HFFc6 (cell line): ENCODE results near the gene ABHD17C. TPM values are rescaled to one million over a fixed set of nuclear protein-coding genes. Genes with fewer than 3 reads are reported as not detected.

Experiments used
- DNase-seq: peaks from one replicate; pipeline ENCODE4 v3.0.0-alpha.2; 2018
- H3K27ac Mint-ChIP-seq: 2 replicates; pipeline ENCODE4 v1.8.0; 2020; ENCODE audit warnings: mild to moderate bottlenecking, mixed read lengths
- H3K27me3 Mint-ChIP-seq: 2 replicates; pipeline ENCODE4 v1.8.0; 2021; ENCODE audit warnings: mild to moderate bottlenecking, moderate library complexity, mixed read lengths; ENCODE audit not compliant: insufficient read depth
- H3K36me3 Mint-ChIP-seq: 2 replicates; pipeline ENCODE4 v1.8.0; 2021; ENCODE audit warnings: low read depth, mixed read lengths
- H3K4me1 Mint-ChIP-seq: 2 replicates; pipeline ENCODE4 v1.8.0; 2020; ENCODE audit warnings: low read depth, mixed read lengths
- H3K4me3 Mint-ChIP-seq: 2 replicates; pipeline ENCODE4 v1.8.0; 2020; ENCODE audit warnings: mild to moderate bottlenecking, moderate library complexity, mixed read lengths
- H3K9me3 Mint-ChIP-seq: 2 replicates; pipeline ENCODE4 v1.8.0; 2020; ENCODE audit warnings: mild to moderate bottlenecking, mixed read lengths
- total RNA-seq, 6 experiments: library from RNA; stranded (reverse); fragmentation: NEBNext Ultra II Directional; extraction: Animal tissue kit (Norgen Biotek cat#: 25700); gene quantifications; 2 replicates in 1 of 6; 3 replicates in 5 of 6; pipeline ENCODE4 v1.2.3, GENCODE V29; 2021
- TF ChIP-seq, protein P1 (sequence below): fragments of 200-600 bp; sonication (generic); IDR thresholded peaks from 2 replicates; pipeline ENCODE4 v1.5.0; 2021; ENCODE audit warnings: antibody characterized with exemption, mild to moderate bottlenecking

Gene ABHD17C
- total RNA-seq, 6 experiments from 2014 or later, result 8.5 to 21.4 (median 15.9) TPM

DNA sequence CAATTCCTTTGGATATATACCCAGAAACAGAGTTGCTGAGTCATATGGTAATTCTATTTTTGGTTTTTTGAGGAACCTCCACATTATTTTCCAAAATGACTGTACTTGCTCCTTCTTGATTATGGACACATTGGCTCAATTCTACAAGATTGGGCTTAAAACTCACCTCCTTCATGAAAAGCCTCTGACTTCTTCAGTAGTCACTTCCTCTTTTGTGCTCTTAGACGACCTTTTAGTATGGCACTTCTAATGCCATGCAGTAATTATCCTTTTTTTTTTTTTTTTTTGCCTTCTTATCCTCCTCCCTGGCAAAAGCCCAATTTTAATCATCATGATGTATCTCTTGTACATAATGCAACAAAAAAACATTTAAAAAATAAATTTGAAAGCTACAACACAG lies 33.0 kb upstream of the ABHD17C start:
- Mint-ChIP-seq H3K27me3 (peaks cover 2% of the 10 kb centered on the region), H3K4me3 (no peak overlapping the region)
- no peak for DNase-seq

DNA sequence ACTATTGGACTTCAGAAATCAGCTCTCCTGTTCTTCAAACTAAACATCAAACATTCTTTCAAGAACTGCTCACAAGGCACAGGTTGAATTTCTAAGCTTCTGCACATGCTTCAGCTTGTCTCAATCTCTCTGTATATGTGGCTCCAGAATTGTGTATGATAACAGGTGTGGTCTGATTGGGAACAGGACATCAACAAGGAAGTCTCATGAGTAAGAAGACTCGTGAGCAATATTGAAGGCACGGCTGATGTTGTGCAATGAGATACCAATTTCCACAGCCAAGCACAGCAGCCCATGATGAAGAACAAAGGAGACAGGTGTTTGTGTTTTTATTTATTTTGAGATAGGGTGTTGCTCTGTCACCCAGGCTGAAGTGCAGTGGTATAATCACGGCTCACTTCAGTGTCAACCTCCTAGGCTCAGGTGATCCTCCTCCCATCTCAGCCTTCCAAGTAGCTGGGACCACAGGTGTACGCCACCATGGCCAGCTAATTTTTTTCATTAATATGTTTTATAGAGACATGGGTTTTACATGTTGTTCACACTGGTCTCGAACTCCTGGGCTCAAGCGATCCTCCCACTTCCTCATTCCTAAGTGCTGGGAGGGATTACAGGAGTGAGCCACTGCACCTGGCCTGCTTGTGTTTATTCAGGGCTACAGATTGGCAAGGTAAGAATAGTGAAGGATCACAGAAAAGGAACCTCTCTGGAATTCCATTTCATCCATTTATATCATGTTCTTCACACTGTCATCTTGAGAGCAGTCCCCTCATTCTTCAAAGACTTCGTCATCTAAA lies 32.2 kb upstream of the ABHD17C start:
- H3K4me1 Mint-ChIP-seq, result peaks cover 21% of the 10 kb centered on the region
- no peaks in the 10 kb centered on the region for H3K36me3 Mint-ChIP-seq
- TF ChIP-seq, protein P1, sequence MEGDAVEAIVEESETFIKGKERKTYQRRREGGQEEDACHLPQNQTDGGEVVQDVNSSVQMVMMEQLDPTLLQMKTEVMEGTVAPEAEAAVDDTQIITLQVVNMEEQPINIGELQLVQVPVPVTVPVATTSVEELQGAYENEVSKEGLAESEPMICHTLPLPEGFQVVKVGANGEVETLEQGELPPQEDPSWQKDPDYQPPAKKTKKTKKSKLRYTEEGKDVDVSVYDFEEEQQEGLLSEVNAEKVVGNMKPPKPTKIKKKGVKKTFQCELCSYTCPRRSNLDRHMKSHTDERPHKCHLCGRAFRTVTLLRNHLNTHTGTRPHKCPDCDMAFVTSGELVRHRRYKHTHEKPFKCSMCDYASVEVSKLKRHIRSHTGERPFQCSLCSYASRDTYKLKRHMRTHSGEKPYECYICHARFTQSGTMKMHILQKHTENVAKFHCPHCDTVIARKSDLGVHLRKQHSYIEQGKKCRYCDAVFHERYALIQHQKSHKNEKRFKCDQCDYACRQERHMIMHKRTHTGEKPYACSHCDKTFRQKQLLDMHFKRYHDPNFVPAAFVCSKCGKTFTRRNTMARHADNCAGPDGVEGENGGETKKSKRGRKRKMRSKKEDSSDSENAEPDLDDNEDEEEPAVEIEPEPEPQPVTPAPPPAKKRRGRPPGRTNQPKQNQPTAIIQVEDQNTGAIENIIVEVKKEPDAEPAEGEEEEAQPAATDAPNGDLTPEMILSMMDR, result no peak
- peaks cover 2% of the 10 kb centered on the region; the same call in 1 of the 2 replicates for H3K27me3 Mint-ChIP-seq
- H3K4me3 Mint-ChIP-seq, result no peak overlapping the region
- H3K9me3 Mint-ChIP-seq, result no peaks in the 10 kb centered on the region
- H3K27ac Mint-ChIP-seq, result no peak overlapping the region
- no peak for DNase-seq

More for the DNA sequence above, 33.0 kb upstream of the ABHD17C start:
- TF ChIP-seq, protein P1, result no peak
- Mint-ChIP-seq H3K36me3 (no peaks in the 10 kb centered on the region), H3K4me1 (peaks cover 21% of the 10 kb centered on the region), H3K9me3 (no peaks in the 10 kb centered on the region), H3K27ac (no peak overlapping the region)

DNA sequence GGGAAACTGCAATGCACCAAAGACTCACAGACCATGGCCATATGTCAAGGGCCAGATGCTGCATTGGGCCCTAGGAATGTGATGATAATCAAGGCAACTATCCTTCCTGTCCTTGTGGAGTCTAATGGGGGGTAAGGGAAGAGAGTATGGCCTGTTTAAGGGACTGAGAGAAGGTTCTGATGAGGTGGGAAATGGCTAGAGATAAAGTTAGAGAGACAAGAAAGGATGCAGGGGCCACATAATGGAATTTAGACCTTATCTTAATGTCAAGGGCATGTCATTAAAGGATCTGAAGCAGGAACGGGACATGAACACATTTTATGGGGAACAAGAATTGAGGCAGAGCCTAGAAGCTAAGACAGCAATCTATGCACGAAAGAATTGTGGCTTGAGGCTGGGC lies 30.0 kb upstream of the ABHD17C start:
- Mint-ChIP-seq H3K36me3 (no peaks in the 10 kb centered on the region), H3K9me3 (no peaks in the 10 kb centered on the region), H3K27ac (no peak overlapping the region), H3K4me1 (peaks cover 23% of the 10 kb centered on the region), H3K27me3 (peaks cover 2% of the 10 kb centered on the region), H3K4me3 (no peak overlapping the region)
- TF ChIP-seq, protein P1, result no peak
- DNase-seq, result no peak

DNA sequence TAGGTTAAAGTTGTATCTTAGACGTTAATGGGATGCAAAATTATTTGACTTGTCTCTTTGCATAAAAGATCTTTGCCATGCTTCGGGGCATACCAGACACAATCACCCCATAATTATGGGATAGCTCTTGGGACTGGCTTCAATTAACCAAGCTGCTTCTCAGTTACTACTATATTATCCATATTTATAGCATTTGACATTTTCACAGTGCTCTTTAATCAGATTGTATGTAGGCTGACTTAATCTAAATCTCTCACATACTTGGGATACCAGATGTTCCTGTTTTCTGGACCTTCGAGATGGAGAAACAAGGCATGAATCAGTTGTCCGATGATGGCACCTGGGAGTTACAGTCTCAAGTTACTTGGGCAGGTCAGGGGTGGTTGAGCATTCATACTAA lies 27.2 kb upstream of the ABHD17C start:
- H3K27me3 Mint-ChIP-seq, result peaks cover 2% of the 10 kb centered on the region
- no peaks in the 10 kb centered on the region for H3K36me3 Mint-ChIP-seq
- no peaks in the 10 kb centered on the region for H3K9me3 Mint-ChIP-seq
- no peak for DNase-seq
- TF ChIP-seq, protein P1, result no peak
- peaks cover 16% of the 10 kb centered on the region for H3K4me1 Mint-ChIP-seq
- H3K4me3 Mint-ChIP-seq, result no peak overlapping the region
- no peak overlapping the region for H3K27ac Mint-ChIP-seq

DNA sequence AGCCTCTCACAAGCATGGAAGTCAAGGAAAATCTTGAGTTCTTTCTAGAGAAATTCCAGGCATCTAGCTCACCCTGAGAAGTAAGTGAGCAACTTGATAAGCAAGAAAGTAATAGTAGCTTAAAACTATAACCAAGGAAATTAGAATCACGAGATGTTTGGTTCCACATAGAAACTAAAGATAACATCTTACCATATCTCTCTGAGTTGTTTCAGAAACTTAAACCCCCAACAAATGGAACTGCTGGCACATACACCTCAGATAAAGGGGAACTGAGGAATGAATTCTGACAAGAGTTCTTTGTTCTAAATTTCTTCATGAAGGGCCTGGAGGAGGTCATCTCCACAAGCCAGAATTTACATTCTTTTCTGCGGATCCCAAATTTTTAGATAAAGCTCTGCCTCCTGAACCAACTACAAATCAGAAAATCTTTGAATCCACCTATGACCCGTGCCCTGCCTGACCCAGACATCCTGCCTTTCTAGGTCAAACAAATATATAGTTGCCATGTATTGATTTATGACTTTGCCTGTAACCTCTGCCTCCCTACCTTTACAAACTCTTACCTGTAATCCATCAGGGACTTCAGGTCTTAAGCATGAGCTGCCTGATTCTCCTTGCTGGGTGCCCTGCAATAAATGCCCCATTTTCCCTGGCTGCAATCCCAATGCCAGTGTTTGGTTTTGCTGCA lies 26.4 kb upstream of the ABHD17C start:
- Mint-ChIP-seq H3K4me3 (no peak overlapping the region), H3K4me1 (peaks cover 16% of the 10 kb centered on the region), H3K27ac (no peak overlapping the region), H3K27me3 (peaks cover 2% of the 10 kb centered on the region), H3K36me3 (no peaks in the 10 kb centered on the region), H3K9me3 (no peaks in the 10 kb centered on the region)
- DNase-seq, result no peak
- TF ChIP-seq, protein P1, result no peak
